DOHH2 (cell line): ENCODE measurements around the gene HINFP.

ENCODE experiments used
- CTCF ChIP-seq: fragments of 200-600 bp; sonication (generic); IDR thresholded peaks from one replicate; pipeline ENCODE4 v1.5.1; 2014; ENCODE audit warnings: antibody characterized with exemption, mild to moderate bottlenecking, low read depth, low read length; ENCODE audit not compliant: poor library complexity, severe bottlenecking
- EZH2phosphoT487 ChIP-seq: fragments of 200-600 bp; sonication (generic); IDR thresholded peaks from 2 replicates; pipeline ENCODE4 v1.6.1; 2017; ENCODE audit warnings: borderline replicate concordance, mild to moderate bottlenecking, antibody characterized with exemption, low read length, moderate library complexity, mixed read lengths

GRCh38 chr11:119115484-119116234, 5.7 kb upstream of the HINFP start:
- no peak for TF ChIP-seq CTCF
- no peak for TF ChIP-seq EZH2phosphoT487
